Raji (cell line): Measurements from ENCODE around the gene TMEM30A.
A peak's percentile ranks its signal among the peaks of the same experiment; 100 is the strongest.

ENCODE experiments used
- POLR2A ChIP-seq: IDR thresholded peaks from 2 replicates; pipeline ENCODE4 v1.6.1; 2011; ENCODE audit warnings: low read depth, low read length, control low read depth; ENCODE audit not compliant: insufficient read depth

TMEM30A gene

DNA sequence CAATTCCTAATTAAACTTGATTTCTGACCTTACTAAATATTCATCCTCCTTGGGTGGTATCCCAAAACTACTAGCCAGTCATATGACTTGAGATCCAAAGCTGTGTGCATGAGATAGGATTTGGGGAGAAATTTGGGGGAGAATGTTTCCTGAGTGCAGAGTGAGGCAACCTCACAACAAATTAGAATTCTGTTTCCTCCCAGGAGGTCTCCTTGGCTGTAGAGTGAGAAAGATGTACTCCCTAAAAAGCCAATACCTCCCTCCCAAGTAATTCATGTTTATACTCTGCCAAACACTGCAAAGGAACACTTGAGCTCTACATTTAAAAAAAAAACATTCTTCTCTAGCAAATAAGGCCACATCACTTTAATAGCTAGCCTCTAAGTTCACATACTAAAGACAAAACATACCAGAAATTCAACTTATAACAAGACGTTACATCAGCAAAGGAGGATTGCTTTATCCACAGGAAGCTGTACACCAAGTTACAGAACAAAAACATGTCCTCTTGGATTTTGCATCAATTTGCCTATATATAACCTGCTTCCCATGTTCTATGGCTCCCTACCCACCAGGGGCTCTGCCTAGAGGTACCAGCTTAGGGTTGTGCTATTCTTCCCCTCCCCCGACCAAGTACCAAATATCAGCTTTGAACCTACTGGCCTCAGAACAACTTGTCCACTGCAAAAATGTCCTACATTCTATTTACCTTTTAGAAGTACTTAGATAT lies 15.4 kb upstream of the TMEM30A start:
- TF ChIP-seq POLR2A = no peak

DNA sequence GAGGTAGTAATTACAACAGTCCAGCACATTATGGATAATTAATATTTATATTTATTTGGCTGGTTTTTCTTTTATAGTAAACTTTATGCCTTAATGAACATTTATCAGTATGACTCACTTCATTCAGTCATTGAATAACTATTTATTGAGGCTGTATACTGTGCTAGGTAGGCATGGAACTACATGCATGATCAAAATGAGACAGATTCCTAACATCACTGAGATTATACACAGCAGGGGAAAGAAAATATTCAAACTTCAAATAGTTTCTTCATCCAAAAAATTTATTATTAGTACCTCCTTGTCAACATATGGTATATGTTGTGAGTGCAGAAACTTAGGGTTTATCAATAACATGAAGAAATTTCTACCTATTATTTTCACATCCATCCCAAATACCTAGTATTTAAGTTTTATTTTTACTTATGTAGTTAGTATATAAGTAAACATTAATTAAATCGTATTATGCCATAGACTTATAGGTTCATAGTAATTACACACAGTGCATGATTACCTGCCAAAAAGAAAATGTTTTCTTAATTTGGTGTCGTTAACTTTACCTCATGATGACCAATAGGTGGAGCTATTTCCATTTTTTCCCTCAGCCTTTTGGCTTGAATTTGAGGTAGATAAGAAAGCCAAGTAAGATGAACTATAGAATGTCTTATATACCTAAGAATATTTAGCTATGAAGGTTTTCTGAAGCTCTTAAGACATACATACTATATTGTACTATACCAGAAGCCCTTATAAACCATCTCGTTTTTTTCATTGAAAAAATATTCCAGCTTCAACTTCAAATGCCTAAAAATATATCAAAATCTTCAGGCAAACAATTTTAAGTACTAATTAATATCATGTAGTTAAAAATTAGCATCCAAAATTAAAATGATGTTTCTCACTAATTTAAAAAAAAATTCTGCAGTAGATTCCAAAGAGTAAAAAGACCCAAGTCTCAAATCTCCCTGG lies 12.5 kb upstream of the TMEM30A start:
- TF ChIP-seq POLR2A = no peak

- TF ChIP-seq POLR2A = no peak
Observed at GRCh38 chr6:75292555-75292954, 8.0 kb upstream of the TMEM30A start.

DNA sequence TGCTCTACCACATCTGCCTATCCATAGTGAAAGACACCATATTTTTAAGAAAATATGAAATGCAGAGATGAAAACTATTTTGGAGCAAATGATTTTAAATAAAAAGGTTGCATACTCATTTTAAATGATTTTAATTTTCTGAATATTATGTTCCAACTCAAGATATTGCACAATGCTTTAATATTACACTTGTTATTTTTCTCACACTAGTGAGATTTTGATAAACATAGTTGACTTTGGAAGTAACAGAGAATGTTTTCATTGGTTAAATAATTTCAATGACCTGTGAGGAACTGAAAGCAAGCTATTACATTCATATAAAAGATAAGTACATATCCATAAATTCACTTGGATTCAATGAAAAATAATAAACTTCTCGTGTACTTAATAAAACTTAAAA lies 7.2 kb upstream of the TMEM30A start:
- TF ChIP-seq POLR2A = no peak

GRCh38 chr6:75291331-75291730 lies 6.7 kb upstream of the TMEM30A start:
- no peak for TF ChIP-seq POLR2A

- no peak for TF ChIP-seq POLR2A
Observed at GRCh38 chr6:75290136-75290945, 5.7 kb upstream of the TMEM30A start.

DNA sequence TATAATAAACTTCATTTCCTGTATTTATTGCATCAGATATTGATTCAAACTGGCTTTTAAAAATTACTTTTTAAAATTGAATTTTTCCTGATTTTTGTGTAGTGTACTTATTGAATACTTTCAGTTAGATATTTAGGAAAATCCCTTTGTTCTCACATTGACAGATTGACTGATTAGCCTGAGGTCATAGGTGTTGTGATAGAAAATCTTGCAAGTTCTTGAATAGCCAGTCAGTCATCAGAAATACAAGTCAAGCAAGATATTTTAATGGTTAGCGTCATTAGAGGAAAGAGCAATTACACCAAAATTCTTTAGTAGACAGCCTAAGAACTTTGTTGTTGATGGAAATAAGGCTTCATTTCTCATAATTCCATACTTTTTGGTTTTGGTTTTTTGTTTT lies 3.4 kb upstream of the TMEM30A start:
- TF ChIP-seq POLR2A = no peak

- TF ChIP-seq POLR2A = peak; percentile 33; the same call in 1 of the 2 replicates
Observed at GRCh38 chr6:75287424-75287823, 2.8 kb upstream of the TMEM30A start.

DNA sequence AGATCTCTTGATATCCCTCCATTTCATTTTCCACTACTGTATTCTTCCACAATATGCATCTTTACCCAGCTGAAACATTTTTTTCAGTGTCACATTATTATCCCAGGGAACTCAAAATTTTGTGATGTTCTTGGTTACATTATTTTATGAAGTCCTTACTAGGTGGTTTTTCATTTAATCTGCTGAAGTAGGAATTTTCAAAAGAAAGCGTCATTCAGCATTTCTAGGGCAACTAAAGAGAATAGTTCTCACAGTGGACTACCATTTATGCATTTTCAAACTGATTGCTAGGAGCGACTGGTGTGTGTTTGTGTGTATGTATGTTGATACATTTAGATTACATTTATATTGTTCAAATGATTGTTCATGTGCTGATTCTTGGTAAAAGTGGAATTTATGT lies 2.4 kb upstream of the TMEM30A start:
- TF ChIP-seq POLR2A = no peak

DNA sequence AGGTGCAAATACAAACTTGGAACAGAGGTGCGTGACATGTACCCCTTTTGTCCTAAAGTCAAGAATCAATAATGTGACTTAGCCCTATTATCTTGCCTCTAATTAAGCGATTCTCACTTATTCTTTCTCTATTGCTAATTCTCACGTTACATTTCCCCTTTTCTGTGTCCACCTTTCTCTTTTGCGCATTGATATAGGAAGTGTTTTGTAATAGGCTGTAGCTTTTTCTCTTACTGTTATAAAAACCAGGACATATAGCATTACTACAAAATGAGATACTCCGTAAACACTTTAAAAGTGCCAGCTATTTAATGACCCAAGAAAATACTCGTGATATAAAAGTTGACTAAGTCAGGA lies 669 bp upstream of the TMEM30A start:
- TF ChIP-seq POLR2A = no peak

- no peak for TF ChIP-seq POLR2A
Observed at GRCh38 chr6:75283907-75284631, 523 bp downstream of the TMEM30A start.

- no peak for TF ChIP-seq POLR2A
Observed at GRCh38 chr6:75282706-75283105, 1.9 kb downstream of the TMEM30A start.

DNA sequence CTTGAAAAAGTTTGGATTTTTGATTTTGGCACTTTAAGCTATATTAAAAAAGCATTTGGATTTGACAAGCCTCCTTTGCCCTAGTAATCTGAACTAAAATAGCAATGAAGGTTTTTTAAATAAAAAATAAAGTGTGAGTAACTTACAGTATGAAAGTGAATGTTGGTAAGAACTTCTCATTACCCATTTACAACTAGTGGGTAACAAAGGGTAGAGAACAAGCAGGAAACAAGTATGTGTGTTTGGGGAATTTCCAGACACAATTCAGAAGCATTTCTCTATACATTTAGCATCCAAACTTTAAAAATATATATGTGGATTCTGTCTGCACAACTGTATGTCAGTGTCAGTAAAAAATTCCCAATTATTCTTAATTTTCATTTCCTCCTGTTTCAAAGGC lies 2.9 kb downstream of the TMEM30A start:
- TF ChIP-seq POLR2A = no peak

- no peak for TF ChIP-seq POLR2A
Observed at GRCh38 chr6:75280131-75280855, 4.3 kb downstream of the TMEM30A start.
